Ectodermal cell (in vitro differentiated cells): ENCODE measurements around the gene ETV1. TPM values are rescaled to one million over a fixed set of nuclear protein-coding genes. Genes with fewer than 3 reads are reported as not detected.
A peak's percentile ranks its signal among the peaks of the same experiment; 100 is the strongest.

ENCODE experiments used
- H3K27ac ChIP-seq: 2 replicates; pipeline ENCODE4 v1.7.0; 2013; ENCODE audit warnings: mild to moderate bottlenecking, low read depth, low read length; ENCODE audit not compliant: insufficient read depth, poor library complexity, severe bottlenecking
- H3K27me3 ChIP-seq: 2 replicates; pipeline ENCODE4 v1.7.0; 2013; ENCODE audit warnings: mild to moderate bottlenecking, low read length; ENCODE audit not compliant: insufficient read depth, control insufficient read depth, poor library complexity, severe bottlenecking
- H3K36me3 ChIP-seq: one replicate; pipeline ENCODE4 v1.7.0; 2013; ENCODE audit warnings: low read length; ENCODE audit not compliant: control insufficient read depth, insufficient read depth
- H3K4me1 ChIP-seq: one replicate; pipeline ENCODE4 v1.7.0; 2013; ENCODE audit warnings: low read length; ENCODE audit not compliant: control insufficient read depth, insufficient read depth
- H3K4me3 ChIP-seq: 2 replicates; pipeline ENCODE4 v1.7.0; 2013; ENCODE audit warnings: low read depth, low read length, control low read depth; ENCODE audit not compliant: insufficient read depth
- H3K9me3 ChIP-seq: 2 replicates; pipeline ENCODE4 v1.7.0; 2013; ENCODE audit warnings: mild to moderate bottlenecking, low read length, moderate library complexity; ENCODE audit not compliant: control insufficient read depth
- WGBS, 2 experiments: methylation state at CpG; one replicate each; pipeline ENCODE4 v1.1.7; 2013; ENCODE audit warnings: missing lambda C conversion rate in 2 of 2; 5-methylcytosine and 5-hydroxymethylcytosine counted together
- polyA plus RNA-seq, 4 experiments: library from polyadenylated mRNA; stranded (reverse); fragments of 50-300 nt; gene quantifications; one replicate each; pipeline ENCODE4 v1.2.3, GENCODE V29; 2013

ETV1 gene
- polyA plus RNA-seq (2013, experiment 1 of 4) = 24.3 TPM
- 27.8 TPM for polyA plus RNA-seq (2013, experiment 2 of 4)
- 17.9 TPM for polyA plus RNA-seq (2013, experiment 3 of 4)
- 23.8 TPM for polyA plus RNA-seq (2013, experiment 4 of 4)

GRCh38 chr7:13989126-13989948, at the start of gene ETV1:
TSS of gene ETV1 (minus strand) at chr7:13989666. CDS start at chr7:13989052, 614 bp downstream.
- Histone ChIP-seq H3K27me3 (no peaks in the 10 kb centered on the region), H3K9me3 (no peaks in the 10 kb centered on the region), H3K4me1 (peaks cover 17% of the 10 kb centered on the region), H3K36me3 (no peaks in the 10 kb centered on the region), H3K27ac (peak within 1 kb of the TSS; percentile 92), H3K4me3 (peak within 1 kb of the TSS; percentile 45)
- WGBS, 2 experiments = 0% methylated on average over 38 of the region's 38 CpGs

DNA sequence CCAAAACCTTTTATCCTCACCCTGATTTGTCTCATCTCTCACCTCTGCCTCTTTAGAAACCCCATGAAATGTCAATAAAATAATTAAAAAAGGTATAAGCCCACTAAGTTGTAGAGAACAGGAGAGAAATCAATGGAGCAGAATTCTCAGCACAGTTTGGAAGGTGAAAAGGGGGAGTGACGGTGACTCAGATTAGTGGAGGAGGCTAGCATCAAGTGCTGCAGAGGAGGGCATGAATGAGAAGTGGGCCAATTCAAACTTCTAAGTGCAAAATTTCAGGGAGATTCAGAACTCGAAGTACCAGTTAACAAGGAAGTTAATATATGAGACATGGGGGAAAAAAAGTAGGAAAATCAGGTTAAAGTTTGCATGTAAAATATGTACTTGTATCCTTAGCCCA, 34.9 kb upstream of the ETV1 start:
- Histone ChIP-seq H3K27me3 (no peaks in the 10 kb centered on the region), H3K36me3 (no peaks in the 10 kb centered on the region), H3K27ac (no peak overlapping the region), H3K9me3 (no peaks in the 10 kb centered on the region), H3K4me1 (no peaks in the 10 kb centered on the region), H3K4me3 (no peak overlapping the region)
- WGBS, 2 experiments = 87 to 93% methylated on average over 2 of the region's 2 CpGs

GRCh38 chr7:14023838-14024237, 34.4 kb upstream of the ETV1 start:
- no peak overlapping the region for H3K27ac ChIP-seq
- 95 to 97% methylated on average over 1 of the region's 2 CpGs for WGBS, 2 experiments
- H3K4me3 ChIP-seq = no peak overlapping the region
- H3K27me3 ChIP-seq = no peaks in the 10 kb centered on the region
- no peaks in the 10 kb centered on the region for H3K36me3 ChIP-seq
- H3K9me3 ChIP-seq = no peaks in the 10 kb centered on the region
- no peaks in the 10 kb centered on the region for H3K4me1 ChIP-seq

- Histone ChIP-seq H3K27ac (no peak overlapping the region), H3K4me1 (no peaks in the 10 kb centered on the region), H3K9me3 (no peaks in the 10 kb centered on the region), H3K27me3 (no peaks in the 10 kb centered on the region), H3K36me3 (no peaks in the 10 kb centered on the region), H3K4me3 (no peak overlapping the region)
- WGBS, 2 experiments = 92 to 98% methylated on average over 4 of the region's 4 CpGs
Observed at GRCh38 chr7:14023342-14023741, 33.9 kb upstream of the ETV1 start.

- no peak overlapping the region for H3K27ac ChIP-seq
- H3K4me3 ChIP-seq = no peak overlapping the region
- H3K36me3 ChIP-seq = no peaks in the 10 kb centered on the region
- no peaks in the 10 kb centered on the region for H3K9me3 ChIP-seq
- H3K4me1 ChIP-seq = no peaks in the 10 kb centered on the region
- 88 to 100% methylated on average over 3 of the region's 3 CpGs for WGBS, 2 experiments
- H3K27me3 ChIP-seq = no peaks in the 10 kb centered on the region
Observed at GRCh38 chr7:14021069-14021468, 31.6 kb upstream of the ETV1 start.

GRCh38 chr7:14020339-14020900, 31.0 kb upstream of the ETV1 start:
- Histone ChIP-seq H3K27me3 (no peaks in the 10 kb centered on the region), H3K9me3 (no peaks in the 10 kb centered on the region), H3K27ac (no peak overlapping the region), H3K36me3 (no peaks in the 10 kb centered on the region), H3K4me3 (no peak overlapping the region), H3K4me1 (no peaks in the 10 kb centered on the region)
- 92 to 94% methylated on average over 2 of the region's 2 CpGs for WGBS, 2 experiments

DNA sequence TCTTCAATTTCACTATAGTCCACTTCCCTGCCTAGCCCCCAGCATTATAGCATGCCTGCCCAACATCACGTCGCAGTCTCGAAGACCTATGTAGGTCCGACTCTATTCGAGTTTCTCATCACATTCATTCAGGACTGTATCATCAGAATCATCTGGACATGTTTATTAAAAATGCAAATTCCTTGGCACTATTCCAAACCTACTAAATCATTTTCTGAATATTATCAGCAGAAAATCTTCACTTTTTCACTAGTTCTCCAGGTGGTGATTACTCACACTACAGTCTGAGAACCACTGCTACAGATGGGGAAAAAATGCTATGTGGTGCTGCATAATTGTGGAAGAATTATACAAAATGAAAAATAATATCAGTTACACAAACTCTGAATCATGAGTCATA, 29.3 kb upstream of the ETV1 start:
- no peak overlapping the region for H3K27ac ChIP-seq
- H3K9me3 ChIP-seq = no peaks in the 10 kb centered on the region
- no peaks in the 10 kb centered on the region for H3K4me1 ChIP-seq
- 83 to 88% methylated on average over 5 of the region's 5 CpGs for WGBS, 2 experiments
- H3K4me3 ChIP-seq = no peak overlapping the region
- H3K27me3 ChIP-seq = no peaks in the 10 kb centered on the region
- H3K36me3 ChIP-seq = no peaks in the 10 kb centered on the region

DNA sequence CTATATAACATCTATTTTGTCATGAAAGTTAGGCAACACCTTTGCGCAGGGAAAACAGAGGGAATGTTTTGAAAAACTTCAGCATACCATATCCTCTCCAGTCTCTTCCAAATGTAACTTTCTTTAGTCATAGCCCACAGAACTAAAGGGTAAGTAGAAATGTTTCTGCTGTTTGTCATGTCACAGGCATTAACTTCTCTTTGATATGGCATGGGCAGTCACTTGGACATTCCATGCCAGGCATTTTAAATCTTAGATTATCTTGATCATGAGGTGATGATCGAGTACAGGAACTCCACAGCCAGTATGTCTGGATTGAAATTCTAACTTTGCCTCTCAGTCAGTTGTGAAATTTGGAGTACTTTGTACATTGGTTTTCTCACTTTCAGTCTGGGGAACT, 27.5 kb upstream of the ETV1 start:
- Histone ChIP-seq H3K9me3 (no peaks in the 10 kb centered on the region), H3K27me3 (no peaks in the 10 kb centered on the region), H3K27ac (no peak overlapping the region), H3K4me1 (no peaks in the 10 kb centered on the region), H3K36me3 (no peaks in the 10 kb centered on the region), H3K4me3 (no peak overlapping the region)
- 99 to 100% methylated on average over 2 of the region's 2 CpGs for WGBS, 2 experiments

DNA sequence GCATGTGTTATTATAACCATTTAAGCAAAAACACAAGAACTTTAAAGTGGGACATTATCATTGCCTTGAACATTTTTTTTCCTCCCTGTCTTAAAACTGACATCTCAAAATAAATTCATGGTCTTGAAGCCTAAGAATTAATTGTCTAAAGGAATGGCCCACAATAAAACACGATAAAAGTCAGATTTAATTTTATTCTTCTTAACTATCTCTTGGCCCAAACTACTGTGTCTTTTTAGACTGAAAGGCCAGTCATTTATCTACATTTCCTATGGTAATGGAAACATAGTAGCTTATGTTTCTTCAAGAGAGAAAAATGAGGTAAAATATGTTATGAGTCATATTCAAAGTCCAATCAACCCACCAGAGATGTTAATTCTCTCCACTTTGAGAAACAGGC, 24.4 kb upstream of the ETV1 start:
- WGBS, 2 experiments = 67 to 86% methylated on average over 1 of the region's 1 CpG
- Histone ChIP-seq H3K27me3 (no peaks in the 10 kb centered on the region), H3K36me3 (no peaks in the 10 kb centered on the region), H3K27ac (no peak overlapping the region), H3K4me3 (no peak overlapping the region), H3K4me1 (peaks cover 4% of the 10 kb centered on the region), H3K9me3 (no peaks in the 10 kb centered on the region)
